ENCODE measurements around the gene TADA2B. TPM values are rescaled to one million over a fixed set of nuclear protein-coding genes. Genes with fewer than 3 reads are reported as not detected.

Gene TADA2B
- total RNA-seq, 1 experiment from 2014 or later, result 14.3 TPM

GRCh38 chr4:7074426-7074825, 31.3 kb downstream of the TADA2B start:
- TF ChIP-seq TEAD1 (CRISPR knock-in tag; IDR thresholded peaks at IDR 0.05) (no peak), ZNF532 (CRISPR knock-in tag; IDR thresholded peaks at IDR 0.05; ENCODE audit: borderline replicate concordance) (no peak), TCF7 (CRISPR knock-in tag; IDR thresholded peaks at IDR 0.05; ENCODE audit: low read depth) (no peak), GTF2I (CRISPR knock-in tag; conservative IDR thresholded peaks at IDR 0.05) (no peak), NR3C1 (CRISPR knock-in tag; conservative IDR thresholded peaks at IDR 0.05; ENCODE audit: low read depth) (no peak), TEAD4 (CRISPR knock-in tag; IDR thresholded peaks at IDR 0.05) (no peak), GRHL2 (CRISPR knock-in tag; IDR thresholded peaks at IDR 0.05; ENCODE audit: insufficient replicate concordance, severe bottlenecking) (no peak), RELA (CRISPR knock-in tag; IDR thresholded peaks at IDR 0.05; ENCODE audit: borderline replicate concordance) (no peak), TP53 (CRISPR knock-in tag; IDR thresholded peaks at IDR 0.05) (no peak)
- TF ChIP-seq, protein P1, sequence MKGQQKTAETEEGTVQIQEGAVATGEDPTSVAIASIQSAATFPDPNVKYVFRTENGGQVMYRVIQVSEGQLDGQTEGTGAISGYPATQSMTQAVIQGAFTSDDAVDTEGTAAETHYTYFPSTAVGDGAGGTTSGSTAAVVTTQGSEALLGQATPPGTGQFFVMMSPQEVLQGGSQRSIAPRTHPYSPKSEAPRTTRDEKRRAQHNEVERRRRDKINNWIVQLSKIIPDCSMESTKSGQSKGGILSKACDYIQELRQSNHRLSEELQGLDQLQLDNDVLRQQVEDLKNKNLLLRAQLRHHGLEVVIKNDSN (CRISPR knock-in tag; IDR thresholded peaks at IDR 0.05), result no peak
- TF ChIP-seq, protein P2, sequence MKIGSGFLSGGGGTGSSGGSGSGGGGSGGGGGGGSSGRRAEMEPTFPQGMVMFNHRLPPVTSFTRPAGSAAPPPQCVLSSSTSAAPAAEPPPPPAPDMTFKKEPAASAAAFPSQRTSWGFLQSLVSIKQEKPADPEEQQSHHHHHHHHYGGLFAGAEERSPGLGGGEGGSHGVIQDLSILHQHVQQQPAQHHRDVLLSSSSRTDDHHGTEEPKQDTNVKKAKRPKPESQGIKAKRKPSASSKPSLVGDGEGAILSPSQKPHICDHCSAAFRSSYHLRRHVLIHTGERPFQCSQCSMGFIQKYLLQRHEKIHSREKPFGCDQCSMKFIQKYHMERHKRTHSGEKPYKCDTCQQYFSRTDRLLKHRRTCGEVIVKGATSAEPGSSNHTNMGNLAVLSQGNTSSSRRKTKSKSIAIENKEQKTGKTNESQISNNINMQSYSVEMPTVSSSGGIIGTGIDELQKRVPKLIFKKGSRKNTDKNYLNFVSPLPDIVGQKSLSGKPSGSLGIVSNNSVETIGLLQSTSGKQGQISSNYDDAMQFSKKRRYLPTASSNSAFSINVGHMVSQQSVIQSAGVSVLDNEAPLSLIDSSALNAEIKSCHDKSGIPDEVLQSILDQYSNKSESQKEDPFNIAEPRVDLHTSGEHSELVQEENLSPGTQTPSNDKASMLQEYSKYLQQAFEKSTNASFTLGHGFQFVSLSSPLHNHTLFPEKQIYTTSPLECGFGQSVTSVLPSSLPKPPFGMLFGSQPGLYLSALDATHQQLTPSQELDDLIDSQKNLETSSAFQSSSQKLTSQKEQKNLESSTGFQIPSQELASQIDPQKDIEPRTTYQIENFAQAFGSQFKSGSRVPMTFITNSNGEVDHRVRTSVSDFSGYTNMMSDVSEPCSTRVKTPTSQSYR (CRISPR knock-in tag; IDR thresholded peaks at IDR 0.05), result no peak
- TF ChIP-seq, protein P3, sequence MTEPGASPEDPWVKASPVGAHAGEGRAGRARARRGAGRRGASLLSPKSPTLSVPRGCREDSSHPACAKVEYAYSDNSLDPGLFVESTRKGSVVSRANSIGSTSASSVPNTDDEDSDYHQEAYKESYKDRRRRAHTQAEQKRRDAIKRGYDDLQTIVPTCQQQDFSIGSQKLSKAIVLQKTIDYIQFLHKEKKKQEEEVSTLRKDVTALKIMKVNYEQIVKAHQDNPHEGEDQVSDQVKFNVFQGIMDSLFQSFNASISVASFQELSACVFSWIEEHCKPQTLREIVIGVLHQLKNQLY (CRISPR knock-in tag; IDR thresholded peaks at IDR 0.05), result no peak
- no peak overlapping the region for H3K27ac Mint-ChIP-seq
- peaks cover 6% of the 10 kb centered on the region for H3K4me1 Mint-ChIP-seq
- peaks cover 42% of the 10 kb centered on the region for H3K27me3 Mint-ChIP-seq (ENCODE audit: low read depth)
- ChIA-PET CTCF (no interaction called here), POLR2A (no interaction called here)
- ATAC-seq (no peak), DNase-seq (ENCODE audit: low spot score) (no peak)
- no peak overlapping the region for H3K4me3 Mint-ChIP-seq
- peaks cover 4% of the 10 kb centered on the region; the same call in 1 of the 2 replicates for H3K9me3 Mint-ChIP-seq
- no peaks in the 10 kb centered on the region for H3K36me3 Mint-ChIP-seq

DNA sequence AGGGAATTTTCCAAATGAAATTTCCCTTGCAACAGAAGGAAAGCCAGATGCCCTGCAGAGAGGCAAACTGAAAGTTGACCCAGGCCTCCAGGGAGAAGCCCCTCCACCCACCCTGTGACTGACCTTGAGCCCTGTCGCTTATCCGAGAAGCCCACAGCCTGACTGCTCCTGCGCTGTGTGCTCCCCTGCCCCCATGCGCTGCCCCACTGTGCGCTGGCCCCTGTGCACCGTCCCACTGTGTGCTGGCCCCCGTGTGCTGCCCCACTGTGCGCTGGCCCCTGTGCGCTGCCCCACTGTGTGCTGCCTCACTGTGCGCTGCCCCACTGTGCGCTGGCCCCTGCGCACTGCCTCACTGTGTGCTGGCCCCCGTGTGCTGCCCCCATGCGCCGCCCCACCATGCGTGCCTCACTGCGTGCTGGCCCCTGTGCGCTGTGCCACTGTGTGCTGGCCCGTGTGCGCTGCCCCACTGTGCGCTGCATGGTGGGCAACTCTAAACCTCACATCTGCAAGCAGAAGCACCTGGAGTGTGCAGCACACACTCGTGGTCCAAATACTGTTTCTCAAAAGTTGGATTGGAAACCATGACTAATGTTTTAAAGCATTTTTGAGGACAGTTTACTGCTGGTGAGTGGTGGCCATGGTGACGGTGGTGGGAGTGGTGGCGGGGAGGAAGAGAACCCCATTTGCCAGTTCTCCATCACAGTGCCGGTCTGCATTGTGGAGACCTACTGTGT, 33.0 kb downstream of the TADA2B start:
- DNase-seq (ENCODE audit: low spot score), result no peak
- ChIA-PET POLR2A (no interaction called here), CTCF (no interaction called here)
- H3K4me1 Mint-ChIP-seq, result 0 out of 2 replicates have a peak, but pooled peaks cover under 1% of the 10 kb centered on the region
- ATAC-seq, result no peak
- H3K9me3 Mint-ChIP-seq, result peaks cover 10% of the 10 kb centered on the region
- no peak overlapping the region for H3K4me3 Mint-ChIP-seq
- H3K27ac Mint-ChIP-seq, result no peak overlapping the region
- peaks cover 43% of the 10 kb centered on the region for H3K27me3 Mint-ChIP-seq (ENCODE audit: low read depth)
- H3K36me3 Mint-ChIP-seq, result no peaks in the 10 kb centered on the region
- TF ChIP-seq ZBTB21 (CRISPR knock-in tag; IDR thresholded peaks at IDR 0.05; ENCODE audit: borderline replicate concordance), result no peak
- no peak for TF ChIP-seq NR3C1 (CRISPR knock-in tag; conservative IDR thresholded peaks at IDR 0.05; ENCODE audit: low read depth)
- TF ChIP-seq ZNF671 (CRISPR knock-in tag; IDR thresholded peaks at IDR 0.05), result no peak
- no peak for TF ChIP-seq ZNF425 (CRISPR knock-in tag; conservative IDR thresholded peaks at IDR 0.05)
- TF ChIP-seq RORB (CRISPR knock-in tag; IDR thresholded peaks at IDR 0.05), result no peak

Measured in WTC11 (cell line).